Motor neuron (in vitro differentiated cells): ENCODE results near the gene ZNF197. TPM values are rescaled to one million over a fixed set of nuclear protein-coding genes. Genes with fewer than 3 reads are reported as not detected.
A peak's percentile ranks its signal among the peaks of the same experiment; 100 is the strongest.

Source experiments
- ATAC-seq, 8 experiments: fragments of 200-7000 bp; cut with Tn5 transposase; replicated peaks in 6 of 8; 2 replicates each; pipeline ENCODE4 v1.8.0; 2021; ENCODE audit warnings: mild to moderate bottlenecking in 8 of 8, moderate library complexity in 8 of 8
- H3K27ac ChIP-seq, 2 donors: fragments of 250-450 bp; sonication (Bioruptor Pico); 2 replicates each; pipeline ENCODE4 v1.9.0; 2021; ENCODE audit warnings: antibody characterized with exemption in 2 of 2, mild to moderate bottlenecking in 2 of 2, moderate library complexity in 1 of 2
- H3K4me1 ChIP-seq, 2 donors: fragments of 250-450 bp; sonication (Bioruptor Pico); replicated peaks in 1 of 2; 2 replicates each; pipeline ENCODE4 v1.6.1; 2021; ENCODE audit warnings: antibody characterized with exemption in 2 of 2, mild to moderate bottlenecking in 2 of 2, moderate library complexity in 1 of 2
- H3K4me3 ChIP-seq, 5 donors: fragments of 250-450 bp; sonication (Bioruptor Pico); 2 replicates each; pipeline ENCODE4 v1.9.0; 2021; ENCODE audit warnings: antibody characterized with exemption in 5 of 5, mild to moderate bottlenecking in 5 of 5, moderate library complexity in 4 of 5
- WGBS, 10 experiments: fragments of 450-650 bp; shearing (Covaris generic); methylation state at CpG; one replicate each; pipeline ENCODE4 v1.0.0; 2022; 5-methylcytosine and 5-hydroxymethylcytosine counted together
- in situ Hi-C, 9 experiments: fragments of 400-800 bp; cut with MboI; loops; one replicate each; pipeline ENCODE4 v1.15.0; 2021; ENCODE audit warnings: low sequenced_read_pairs in 9 of 9, low pct_unique_long_range_greater_than_20kb in 2 of 9; ENCODE audit not compliant: unreplicated experiment in 9 of 9
- total RNA-seq, 8 experiments: library from RNA; unstranded; fragments of 300-600 nt; gene quantifications; 2 replicates each; pipeline versions ENCODE4 v1.2.3 to v1.2.4, GENCODE V29; 2022

The ZNF197 gene
- total RNA-seq, 8 experiments from 2014 or later = 20.1 to 53.0 (median 40.0) TPM

GRCh38 chr3:44674211-44674610 lies 49.4 kb downstream of the ZNF197 start:
- H3K4me3 ChIP-seq = no peak overlapping the region
- H3K4me1 ChIP-seq = no peaks in the 10 kb centered on the region
- peak in 1 of 8 experiments; percentile 21 for ATAC-seq
- WGBS, 10 experiments = 0 to 86% (median 56%) methylated on average over 1 to 2 of the region's 2 CpGs; no CpG with 5 or more reads in 1 of the 10 experiments
- in situ Hi-C loops = no loop called here
- H3K27ac ChIP-seq = no peak overlapping the region

- Histone ChIP-seq H3K4me1 (no peaks in the 10 kb centered on the region), H3K27ac (no peak overlapping the region), H3K4me3 (no peak overlapping the region)
- 33 to 83% (median 67%) methylated on average over 1 to 4 of the region's 5 CpGs; no CpG with 5 or more reads in 1 of the 10 experiments for WGBS, 10 experiments
- ATAC-seq = no peak
- in situ Hi-C loops = no loop called here
Observed at GRCh38 chr3:44678480-44679116, 53.8 kb downstream of the ZNF197 start.

- in situ Hi-C loops = no loop called here
- 60 to 100% (median 88%) methylated on average over 1 to 4 of the region's 4 CpGs; no CpG with 5 or more reads in 4 of the 10 experiments for WGBS, 10 experiments
- Histone ChIP-seq H3K4me1 (peaks cover 0 to 3% of the 10 kb centered on the region in 2 donors), H3K27ac (no peak overlapping the region), H3K4me3 (no peak overlapping the region)
- no peak for ATAC-seq
Observed at GRCh38 chr3:44680921-44681455, 56.2 kb downstream of the ZNF197 start.

GRCh38 chr3:44682182-44682896 lies 57.5 kb downstream of the ZNF197 start:
- Histone ChIP-seq H3K4me3 (no peak overlapping the region), H3K4me1 (peaks cover 0 to 3% of the 10 kb centered on the region in 2 donors), H3K27ac (no peak overlapping the region)
- in situ Hi-C loops = no loop called here
- WGBS, 10 experiments = 23 to 100% (median 83%) methylated on average over 1 to 2 of the region's 2 CpGs; no CpG with 5 or more reads in 3 of the 10 experiments
- no peak for ATAC-seq

GRCh38 chr3:44685128-44685800 lies 60.4 kb downstream of the ZNF197 start:
- 8 to 61% (median 9%) methylated on average over 2 to 14 of the region's 48 CpGs; no CpG with 5 or more reads in 3 of the 10 experiments for WGBS, 10 experiments
- in situ Hi-C loops = no loop called here
- ATAC-seq = peak; percentile 91 to 99 (median 98)
- H3K4me3 ChIP-seq = peak overlapping the region; percentile 47 to 97 (median 83)
- peak overlapping the region in 1 of 2 donors; percentile 61 for H3K27ac ChIP-seq
- peaks cover 0 to 3% of the 10 kb centered on the region in 2 donors for H3K4me1 ChIP-seq

- Histone ChIP-seq H3K4me1 (peaks cover 0 to 3% of the 10 kb centered on the region in 2 donors), H3K4me3 (no peak overlapping the region), H3K27ac (no peak overlapping the region)
- WGBS, 10 experiments = 0 to 40% (median 10%) methylated on average over 1 of the region's 1 CpG; no CpG with 5 or more reads in 6 of the 10 experiments
- ATAC-seq = no peak
- in situ Hi-C loops = no loop called here
Observed at GRCh38 chr3:44687898-44688297, 63.1 kb downstream of the ZNF197 start.

Other genes starting within 250 kb of the ZNF197 start
- gene ZNF445, start 147.4 kb upstream of the ZNF197 start, total RNA-seq = 10 to 100 TPM in 7 of 8 experiments, 1 to 10 TPM in 1; 3.4 to 19.6 (median 15.7) TPM
- gene ZKSCAN7, start 69.8 kb upstream of the ZNF197 start, total RNA-seq = 10 to 100 TPM in 5 of 8 experiments, 1 to 10 TPM in 3; 5.8 to 21.0 (median 13.1) TPM
- 10 to 100 TPM in 1 of 8 experiments, 1 to 10 TPM in 7; 1.9 to 14.0 (median 7.1) TPM for gene ZNF660, start 40.1 kb upstream of the ZNF197 start, total RNA-seq
- gene ZNF35, start 23.7 kb downstream of the ZNF197 start, total RNA-seq = 10 to 100 TPM; 10.3 to 25.3 (median 14.1) TPM
- 1 to 10 TPM in 6 of 8 experiments, under 1 TPM in 2; 0.11 to 9.1 (median 3.0) TPM for gene ZNF502, start 87.6 kb downstream of the ZNF197 start, total RNA-seq
- 1 to 10 TPM in 6 of 8 experiments, under 1 TPM in 2; 0.65 to 9.3 (median 1.7) TPM for gene ZNF501, start 104.6 kb downstream of the ZNF197 start, total RNA-seq
- 10 to 100 TPM; 20.9 to 31.6 (median 25.9) TPM for gene KIAA1143, start 136.6 kb downstream of the ZNF197 start, total RNA-seq
- gene KIF15, start 136.8 kb downstream of the ZNF197 start, total RNA-seq = 10 to 100 TPM in 3 of 8 experiments, 1 to 10 TPM in 4, under 1 TPM in 1; 0.10 to 28.6 (median 2.4) TPM
- 10 to 100 TPM; 12.0 to 29.1 (median 19.8) TPM for gene TMEM42, start 236.9 kb downstream of the ZNF197 start, total RNA-seq
- gene TGM4, start 249.6 kb downstream of the ZNF197 start, total RNA-seq = 1 to 10 TPM in 1 of 8 experiments, under 1 TPM in 7; 0.14 to 2.1 (median 0.37) TPM